Astrocyte of the cerebellum (primary cell): Measurements from ENCODE around the gene PCLO.

Experiments
- DNase-seq: peaks from one replicate; pipeline ENCODE4 v3.0.0-alpha.2; 2011; ENCODE audit warnings: low read depth
- H3K4me3 ChIP-seq: 2 replicates; pipeline ENCODE4 v1.5.1; 2011; ENCODE audit warnings: mild to moderate bottlenecking, low read depth, low read length, moderate library complexity
- in situ Hi-C: cut with HindIII; loops from 2 replicates; pipeline ENCODE4 v1.10.0; 2017; ENCODE audit warnings: low sequenced_read_pairs
- TF ChIP-seq, protein P1 (sequence below): IDR thresholded peaks from 2 replicates; pipeline ENCODE4 v1.5.1; 2012; ENCODE audit warnings: low read length, low read depth, moderate library complexity, mild to moderate bottlenecking; ENCODE audit errors: missing control alignments

PCLO gene

DNA sequence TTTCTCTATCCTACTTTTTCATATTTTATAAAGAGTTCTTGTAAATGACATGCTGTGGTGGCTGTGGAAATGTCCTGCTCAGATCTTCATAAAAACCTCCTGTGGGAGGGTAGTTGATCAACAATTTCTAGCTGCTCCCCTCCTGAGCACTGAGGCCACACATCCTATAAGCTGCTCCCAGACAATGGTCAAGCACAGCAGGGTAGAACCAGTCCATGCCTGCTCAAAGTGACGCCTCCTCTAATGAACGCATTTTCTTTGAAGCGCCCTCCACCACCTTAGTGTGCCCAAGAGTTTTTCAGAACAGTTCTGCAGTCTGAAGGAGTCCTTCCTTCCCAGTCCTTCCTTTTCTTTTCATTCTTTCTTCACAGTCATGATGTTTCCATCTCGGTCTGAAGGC lies 420.5 kb downstream of the PCLO start:
- H3K4me3 ChIP-seq, result no peak overlapping the region
- DNase-seq, result no peak
- TF ChIP-seq, protein P1, sequence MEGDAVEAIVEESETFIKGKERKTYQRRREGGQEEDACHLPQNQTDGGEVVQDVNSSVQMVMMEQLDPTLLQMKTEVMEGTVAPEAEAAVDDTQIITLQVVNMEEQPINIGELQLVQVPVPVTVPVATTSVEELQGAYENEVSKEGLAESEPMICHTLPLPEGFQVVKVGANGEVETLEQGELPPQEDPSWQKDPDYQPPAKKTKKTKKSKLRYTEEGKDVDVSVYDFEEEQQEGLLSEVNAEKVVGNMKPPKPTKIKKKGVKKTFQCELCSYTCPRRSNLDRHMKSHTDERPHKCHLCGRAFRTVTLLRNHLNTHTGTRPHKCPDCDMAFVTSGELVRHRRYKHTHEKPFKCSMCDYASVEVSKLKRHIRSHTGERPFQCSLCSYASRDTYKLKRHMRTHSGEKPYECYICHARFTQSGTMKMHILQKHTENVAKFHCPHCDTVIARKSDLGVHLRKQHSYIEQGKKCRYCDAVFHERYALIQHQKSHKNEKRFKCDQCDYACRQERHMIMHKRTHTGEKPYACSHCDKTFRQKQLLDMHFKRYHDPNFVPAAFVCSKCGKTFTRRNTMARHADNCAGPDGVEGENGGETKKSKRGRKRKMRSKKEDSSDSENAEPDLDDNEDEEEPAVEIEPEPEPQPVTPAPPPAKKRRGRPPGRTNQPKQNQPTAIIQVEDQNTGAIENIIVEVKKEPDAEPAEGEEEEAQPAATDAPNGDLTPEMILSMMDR, result no peak
- in situ Hi-C loops, result loop anchor here (25.0 kb wide), 1 partner anchor 705 kb away; no protein-coding TSS in a partner anchor

DNA sequence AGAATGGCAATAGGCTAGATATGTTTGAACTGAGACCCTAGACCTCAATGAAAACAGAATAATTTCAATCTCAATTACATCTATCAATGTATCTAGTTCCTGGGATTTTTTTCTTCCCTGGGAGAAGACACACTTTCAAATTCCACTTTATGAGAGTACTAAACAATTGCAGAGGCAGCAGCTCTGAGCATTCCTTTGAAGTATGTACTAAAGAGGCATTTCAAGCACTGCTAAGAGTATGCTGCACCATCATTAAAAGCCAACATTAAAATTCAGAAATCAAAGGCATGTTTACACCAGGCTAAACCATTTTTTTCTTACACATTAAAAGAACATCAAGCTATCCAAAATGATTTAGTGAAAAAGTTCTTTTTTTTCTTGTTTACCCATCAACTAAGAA lies 421.2 kb downstream of the PCLO start:
- no peak overlapping the region for H3K4me3 ChIP-seq
- no peak for DNase-seq
- in situ Hi-C loops, result loop anchor here (25.0 kb wide), 1 partner anchor 704 kb away; no protein-coding TSS in a partner anchor
- TF ChIP-seq, protein P1, result no peak

DNA sequence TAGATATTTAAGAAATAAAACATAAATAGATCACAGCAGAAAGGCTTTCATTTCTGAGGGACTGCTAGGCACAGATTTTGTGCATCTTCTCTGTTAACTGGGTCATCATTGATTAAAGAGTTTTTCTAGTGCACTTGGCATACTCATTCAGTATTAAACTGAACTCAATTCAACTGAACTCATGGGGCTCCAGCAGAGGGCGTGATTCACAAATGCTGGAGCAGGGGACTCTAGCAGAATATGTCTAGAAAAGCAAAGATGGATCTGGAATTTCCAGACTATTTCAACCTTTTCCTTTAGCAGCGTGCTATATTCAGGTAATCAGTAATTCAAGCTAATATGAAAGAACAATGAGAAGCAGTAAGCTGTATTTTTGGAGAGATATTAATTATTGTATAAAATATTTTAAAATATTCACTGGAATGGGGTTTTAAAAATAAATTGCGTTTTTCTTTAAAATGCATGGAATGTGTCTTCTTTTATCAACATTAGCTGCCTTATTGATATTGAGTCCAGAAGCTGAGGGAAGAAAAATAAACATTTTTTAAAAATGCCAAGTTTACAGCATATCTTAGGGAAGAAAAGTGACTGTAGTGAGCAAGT lies 422.3 kb downstream of the PCLO start:
- DNase-seq, result peak; percentile 59
- TF ChIP-seq, protein P1, result peak; percentile 89
- no peak overlapping the region for H3K4me3 ChIP-seq
- in situ Hi-C loops, result loop anchor here (25.0 kb wide), 1 partner anchor 703 kb away; no protein-coding TSS in a partner anchor

DNA sequence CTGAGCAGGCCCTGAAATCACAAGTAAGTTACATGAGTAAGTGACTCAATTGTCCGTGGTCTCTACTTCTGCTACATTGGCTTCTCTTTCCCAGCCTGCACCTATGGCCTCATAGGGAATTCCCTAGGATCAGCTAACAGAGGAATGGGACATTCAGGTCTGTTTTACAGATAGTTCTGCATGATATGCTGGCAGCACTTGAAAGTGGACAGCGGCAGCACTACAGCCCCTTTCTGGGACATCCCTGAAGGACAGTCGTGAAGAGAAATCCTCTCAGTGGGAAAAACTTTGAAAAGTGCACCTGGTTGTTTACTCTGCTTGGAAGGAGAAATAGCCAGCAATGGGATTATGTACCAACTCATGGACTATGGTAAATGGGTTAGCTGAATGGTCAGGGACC lies 426.1 kb downstream of the PCLO start:
- no peak overlapping the region for H3K4me3 ChIP-seq
- TF ChIP-seq, protein P1, result no peak
- no peak for DNase-seq
- in situ Hi-C loops, result loop anchor here (25.0 kb wide), 1 partner anchor 699 kb away; no protein-coding TSS in a partner anchor

DNA sequence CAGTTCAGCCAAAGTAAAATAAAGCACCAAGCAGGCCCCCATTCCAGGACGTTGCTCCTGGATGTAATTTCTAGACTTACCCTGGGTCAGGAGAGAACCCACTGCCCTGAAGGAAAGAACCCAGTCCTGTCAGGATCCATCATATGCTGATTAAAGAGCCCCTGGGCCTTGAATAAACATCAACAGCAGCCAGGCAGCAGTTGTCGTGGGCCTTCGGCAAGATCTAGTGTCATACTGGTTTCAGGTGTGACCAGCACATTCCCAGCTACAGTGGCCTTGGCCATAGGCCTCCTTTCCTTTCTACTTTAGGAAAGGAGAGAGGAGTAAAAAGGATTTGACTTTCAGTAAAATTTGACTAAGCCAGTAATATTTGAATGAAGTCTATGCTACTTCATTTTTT lies 430.0 kb downstream of the PCLO start:
- in situ Hi-C loops, result loop anchor here (25.0 kb wide), 1 partner anchor 695 kb away; no protein-coding TSS in a partner anchor

DNA sequence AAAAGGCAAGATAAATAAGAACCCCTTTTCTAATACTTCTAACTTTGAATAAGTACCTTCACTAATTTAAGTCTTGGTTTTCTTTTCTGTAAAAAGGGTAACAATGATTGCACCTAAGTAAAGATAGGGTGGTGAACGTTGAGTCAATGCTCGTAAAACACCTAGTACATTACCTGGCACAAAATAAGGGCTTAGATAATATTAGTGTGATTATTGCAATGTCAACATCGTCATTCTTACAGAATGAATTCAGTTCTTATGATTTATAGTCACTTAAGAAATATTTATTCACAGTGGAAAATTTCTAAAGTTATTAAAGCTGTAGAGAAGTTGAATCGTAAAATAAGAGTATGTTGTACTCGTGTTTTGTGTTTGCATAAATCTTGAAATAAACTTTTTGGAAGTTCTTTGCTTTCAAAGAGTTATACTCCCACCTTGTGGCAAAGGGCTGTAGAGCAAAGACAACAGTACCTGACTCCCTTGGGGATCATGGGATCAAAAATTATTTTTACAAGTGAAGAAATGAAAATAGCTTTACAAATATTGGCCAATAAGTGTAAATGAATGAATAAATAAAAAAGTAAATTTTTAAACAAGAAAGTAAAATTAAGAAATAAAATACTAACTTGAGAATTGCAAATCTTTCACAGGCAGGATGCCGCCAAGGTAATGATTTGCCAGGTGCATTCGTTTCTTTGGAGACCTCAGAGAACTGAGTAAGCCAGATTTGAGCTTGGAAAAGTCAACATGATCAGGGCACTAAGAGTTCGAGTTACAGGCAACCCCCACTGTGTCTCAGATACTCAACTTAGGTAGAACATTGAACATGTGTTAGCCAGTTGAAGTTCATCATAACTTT lies 433.3 kb downstream of the PCLO start:
- TF ChIP-seq, protein P1, result peak; percentile 84
- DNase-seq, result peak; percentile 46
- no peak overlapping the region for H3K4me3 ChIP-seq
- in situ Hi-C loops, result loop anchor here (25.0 kb wide), 1 partner anchor 692 kb away; no protein-coding TSS in a partner anchor

More for the DNA sequence above, 430.0 kb downstream of the PCLO start:
- no peak for DNase-seq
- TF ChIP-seq, protein P1, result no peak
- H3K4me3 ChIP-seq, result no peak overlapping the region
